Thymus (tissue), 14 donors: ENCODE data around the gene FLT3. TPM values are rescaled to one million over a fixed set of nuclear protein-coding genes. Genes with fewer than 3 reads are reported as not detected.
"Not testable (repeated sequence)": the region's sequence is repeated elsewhere in the genome, so short reads cannot be mapped to it uniquely, and the experiment has no call there.

Source experiments
- DNase-seq, 9 donors: peaks; one replicate each; pipeline ENCODE4 v3.0.0-alpha.2; 2013; ENCODE audit warnings: low spot score in 9 of 9, low read depth in 6 of 9, missing footprints in 1 of 9
- H3K27ac ChIP-seq, 2 donors: one replicate each; pipeline ENCODE4 v1.5.1; 2013; ENCODE audit warnings: control low read depth in 1 of 2, low read depth in 1 of 2, low read length in 1 of 2, mild to moderate bottlenecking in 1 of 2, moderate library complexity in 1 of 2
- H3K27me3 ChIP-seq, 2 donors: one replicate each; pipeline ENCODE4 v1.5.1; 2013; ENCODE audit warnings: low read length in 1 of 2; ENCODE audit not compliant: control insufficient read depth in 2 of 2, insufficient read depth in 1 of 2
- H3K36me3 ChIP-seq, 2 donors: one replicate each; pipeline ENCODE4 v1.5.1; 2013; ENCODE audit warnings: low read length in 1 of 2, mild to moderate bottlenecking in 1 of 2, moderate library complexity in 1 of 2; ENCODE audit not compliant: control insufficient read depth in 2 of 2, insufficient read depth in 2 of 2
- H3K4me1 ChIP-seq, 2 donors: one replicate each; pipeline ENCODE4 v1.5.1; 2013; ENCODE audit warnings: low read length in 2 of 2; ENCODE audit not compliant: control insufficient read depth in 2 of 2, insufficient read depth in 2 of 2
- H3K4me3 ChIP-seq, 2 donors: one replicate each; pipeline ENCODE4 v1.5.1; 2013; ENCODE audit warnings: low read length in 2 of 2, control low read depth in 1 of 2, mild to moderate bottlenecking in 1 of 2
- H3K9me3 ChIP-seq, 2 donors: one replicate each; pipeline ENCODE4 v1.5.1; 2013; ENCODE audit warnings: low read length in 1 of 2, mild to moderate bottlenecking in 1 of 2; ENCODE audit not compliant: control insufficient read depth in 2 of 2, insufficient read depth in 1 of 2
- WGBS: extraction: QIAGEN DNeasy Blood & Tissue Kit; methylation state at CpG from one replicate; pipeline ENCODE4 v1.1.7; 2013; 5-methylcytosine and 5-hydroxymethylcytosine counted together
- long read RNA-seq, 10 donors: transcript quantifications; one replicate each; lab custom pipeline, GENCODE V29; 2026
- polyA plus RNA-seq: library from polyadenylated mRNA; stranded (reverse); fragments of 200-250 nt; gene quantifications from one replicate; pipeline ENCODE4 v1.2.3, GENCODE V29; 2013
- total RNA-seq: library from RNA; stranded (reverse); fragments of 120-200 nt; gene quantifications from one replicate; pipeline ENCODE4 v1.2.4, GENCODE V29; 2013
- donor health status: healthy.

FLT3 gene
- 11.6 TPM for total RNA-seq
- 8.3 TPM for polyA plus RNA-seq
- long read RNA-seq, donor 1 = 0 reads
- long read RNA-seq, donor 2 = 0 reads
- long read RNA-seq, donor 3, partial matches to known transcripts = 0 of 2 reads
- long read RNA-seq, donor 3, other reads (novel, unspliced or antisense) = 0 of 2 reads
- long read RNA-seq, donor 4 = 0 reads
- long read RNA-seq, donor 5, partial matches to known transcripts = 0 of 4 reads
- long read RNA-seq, donor 5, other reads (novel, unspliced or antisense) = 0 of 4 reads
- long read RNA-seq, donor 6 = 0 reads
- long read RNA-seq, donor 7 = 0 reads
- long read RNA-seq, donor 8, partial matches to known transcripts = 0 of 1 reads
- long read RNA-seq, donor 8, other reads (novel, unspliced or antisense) = 0 of 1 reads
- long read RNA-seq, donor 9 = 0 reads
- long read RNA-seq, donor 10 = 0 reads

DNA sequence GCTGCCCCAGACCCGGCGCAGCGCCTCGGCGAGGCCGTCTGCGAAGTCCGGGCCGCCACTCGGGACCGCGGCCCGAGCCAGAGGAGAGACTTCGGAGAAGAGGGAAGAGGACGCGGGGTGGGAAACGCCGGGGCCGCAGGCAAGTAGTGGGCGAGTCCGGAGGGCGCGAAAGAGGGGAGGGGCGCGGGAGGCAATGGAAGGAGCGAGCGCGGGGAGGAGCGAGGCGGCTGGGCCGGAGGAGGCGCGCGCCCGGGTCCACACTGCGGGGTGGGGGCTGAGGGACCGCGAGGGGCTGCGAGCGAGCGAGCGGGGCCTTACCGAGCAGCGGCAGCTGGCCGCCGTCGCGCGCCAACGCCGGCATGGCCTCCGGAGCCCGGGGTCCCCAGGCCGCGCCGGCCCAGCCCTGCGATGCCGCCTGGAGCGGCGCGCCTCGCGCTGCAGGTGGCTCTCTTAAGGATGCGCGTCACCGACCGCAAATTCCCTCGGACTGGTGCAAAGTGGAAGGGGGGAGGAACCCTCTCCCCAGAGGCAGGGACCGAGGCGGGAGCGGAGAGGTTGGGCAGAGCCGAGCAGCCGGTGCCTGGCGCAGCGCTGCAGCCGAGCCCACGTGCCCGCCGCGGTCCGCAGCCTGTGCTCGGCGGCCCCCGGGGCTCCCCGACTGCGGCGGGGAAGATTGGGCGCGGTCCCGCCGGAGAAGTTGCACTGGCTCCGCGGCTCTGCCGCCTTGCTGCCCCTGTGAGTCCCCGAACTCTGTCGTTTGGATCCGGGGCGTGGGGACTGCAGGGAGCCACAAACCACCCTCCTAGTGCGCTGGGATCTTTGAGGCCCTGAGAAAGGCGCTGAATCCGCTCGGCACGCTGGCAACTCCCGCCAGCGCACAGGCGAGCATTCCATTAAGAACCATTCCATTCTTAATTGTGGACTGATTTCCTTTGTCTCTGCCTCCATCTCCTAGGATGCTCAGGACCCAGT is at the start of gene FLT3:
TSS of gene FLT3 (minus strand) at position 427 of the 972 bp plus-strand sequence. CDS start at position 361, 66 bp downstream.
- H3K27ac ChIP-seq = peak within 1 kb of the TSS in 1 of 2 donors; percentile 5

GRCh38 chr13:28147495-28147894 is 47.1 kb upstream of the FLT3 start:
- Histone ChIP-seq H3K9me3 (no peaks in the 10 kb centered on the region), H3K4me3 (no peak overlapping the region), H3K27ac (no peak overlapping the region), H3K4me1 (peaks cover 0 to 4% of the 10 kb centered on the region in 2 donors), H3K36me3 (peaks cover 0 to 2% of the 10 kb centered on the region in 2 donors), H3K27me3 (no peaks in the 10 kb centered on the region)
- DNase-seq = no peak
- 93% methylated on average over 1 of the region's 1 CpG for WGBS

More for the DNA sequence above, at the start of gene FLT3:
- peak in 7 of 9 donors; percentile 34 to 71 (median 42) for DNase-seq
- Histone ChIP-seq H3K4me3 (peak within 1 kb of the TSS in 1 of 2 donors; percentile 53), H3K36me3 (no peaks in the 10 kb centered on the region), H3K27me3 (peaks cover 27 to 38% of the 10 kb centered on the region in 2 donors), H3K9me3 (peaks cover 0 to 2% of the 10 kb centered on the region in 2 donors), H3K4me1 (peaks cover 6 to 7% of the 10 kb centered on the region in 2 donors)
- under 1% methylated on average over 106 of the region's 106 CpGs for WGBS

GRCh38 chr13:28145049-28145448 is 44.7 kb upstream of the FLT3 start:
- H3K36me3 ChIP-seq = peaks cover 0 to 2% of the 10 kb centered on the region in 2 donors
- H3K27ac ChIP-seq = no peak overlapping the region
- no peak for DNase-seq
- no peak overlapping the region for H3K4me3 ChIP-seq
- 94% methylated on average over 6 of the region's 6 CpGs for WGBS
- H3K4me1 ChIP-seq = peaks cover 8 to 12% of the 10 kb centered on the region in 2 donors
- no peaks in the 10 kb centered on the region for H3K27me3 ChIP-seq
- H3K9me3 ChIP-seq = no peaks in the 10 kb centered on the region

GRCh38 chr13:28141542-28141941 is 41.2 kb upstream of the FLT3 start:
- H3K4me1 ChIP-seq = peaks cover 12 to 20% of the 10 kb centered on the region in 2 donors
- DNase-seq, H3K4me3 ChIP-seq, H3K27me3 ChIP-seq, H3K27ac ChIP-seq, H3K9me3 ChIP-seq, H3K36me3 ChIP-seq: not testable (repeated sequence)
- WGBS = 60% methylated on average over 10 of the region's 10 CpGs

- H3K36me3 ChIP-seq = no peaks in the 10 kb centered on the region
- DNase-seq = no peak
- peak overlapping the region; percentile 61 to 93 for H3K4me3 ChIP-seq
- WGBS = 40% methylated on average over 10 of the region's 10 CpGs
- H3K9me3 ChIP-seq = no peaks in the 10 kb centered on the region
- H3K4me1 ChIP-seq = peaks cover 12 to 20% of the 10 kb centered on the region in 2 donors
- no peaks in the 10 kb centered on the region for H3K27me3 ChIP-seq
- H3K27ac ChIP-seq = no peak overlapping the region
These were observed 40.2 kb upstream of the FLT3 start for GRCh38 chr13:28140433-28141125.

- DNase-seq = peak; percentile 51 to 94 (median 87)
- Histone ChIP-seq H3K4me3 (peak overlapping the region; percentile 61 to 93), H3K4me1 (peaks cover 12 to 20% of the 10 kb centered on the region in 2 donors), H3K9me3 (no peaks in the 10 kb centered on the region), H3K36me3 (no peaks in the 10 kb centered on the region), H3K27ac (peak overlapping the region; percentile 99 to 100), H3K27me3 (no peaks in the 10 kb centered on the region)
- WGBS = under 1% methylated on average over 60 of the region's 60 CpGs
These were observed 38.5 kb upstream of the FLT3 start for GRCh38 chr13:28138756-28139470.

DNA sequence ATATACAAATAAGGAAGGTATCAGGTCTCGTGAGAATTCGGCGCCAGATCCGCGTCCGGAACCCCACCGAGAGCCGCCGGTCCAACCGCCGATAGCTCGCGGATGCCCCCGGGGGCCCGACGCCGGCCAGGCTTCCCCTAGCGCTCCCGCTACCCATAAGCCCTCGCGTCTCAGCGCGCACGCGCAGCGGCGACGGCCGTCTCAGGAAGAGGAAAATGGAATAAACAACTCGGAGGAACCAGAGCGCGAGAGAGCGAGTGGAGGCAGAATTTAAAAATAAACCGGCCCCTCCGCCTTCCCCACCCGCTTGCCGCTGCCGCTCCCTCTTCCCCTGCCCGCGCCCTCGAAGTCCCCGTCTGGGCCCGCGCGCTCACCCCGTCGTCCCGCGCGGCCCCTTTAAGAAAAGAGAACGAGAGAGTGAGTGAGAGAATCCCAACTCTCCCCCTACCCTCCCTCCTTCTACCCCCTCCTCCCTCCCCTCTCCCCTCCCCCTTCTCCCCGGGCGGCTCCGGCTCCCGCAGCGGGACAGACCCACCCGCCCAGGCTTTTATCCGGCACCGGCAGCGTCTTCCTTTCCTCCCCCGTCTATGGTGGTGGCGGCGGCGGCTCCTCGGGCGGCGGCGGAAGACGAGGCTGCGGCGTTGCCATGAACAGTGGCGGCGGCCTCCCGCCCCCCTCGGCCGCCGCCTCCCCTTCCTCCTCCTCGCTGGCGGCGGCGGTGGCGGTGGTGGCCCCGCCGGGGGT is 37.8 kb upstream of the FLT3 start, which contains the start of gene PAN3:
TSS of gene PAN3 (plus strand) at position 534 of the 744 bp plus-strand sequence. CDS start at position 647, 113 bp downstream.
- H3K9me3 ChIP-seq = no peaks in the 10 kb centered on the region
- no peaks in the 10 kb centered on the region for H3K27me3 ChIP-seq
- H3K36me3 ChIP-seq = no peaks in the 10 kb centered on the region
- H3K4me3 ChIP-seq = peak within 1 kb of the TSS; percentile 61 to 93
- peak; percentile 86 to 97 (median 91) for DNase-seq
- peaks cover 12 to 20% of the 10 kb centered on the region in 2 donors for H3K4me1 ChIP-seq
- WGBS = under 1% methylated on average over 84 of the region's 84 CpGs
- peak within 1 kb of the TSS; percentile 99 to 100 for H3K27ac ChIP-seq
